OCI-LY3 (cell line): ENCODE measurements around the gene BOD1.

Source experiments
- CTCF ChIP-seq: fragments of 200-600, 300-600 bp; sonication (generic); IDR thresholded peaks from 2 replicates; pipeline ENCODE4 v1.5.1; 2014; ENCODE audit warnings: antibody characterized with exemption, low read length, low read depth
- EZH2phosphoT487 ChIP-seq: fragments of 200-600 bp; shearing (Covaris generic); IDR thresholded peaks from 2 replicates; pipeline ENCODE4 v1.6.1; 2018; ENCODE audit warnings: antibody characterized with exemption, mixed run types, low read depth

- TF ChIP-seq CTCF (no peak), EZH2phosphoT487 (no peak)
Measured at GRCh38 chr5:173616577-173617118, at the start of gene BOD1.
